ENCODE measurements around the gene NACC2.
"Not testable (repeated sequence)": the region's sequence is repeated elsewhere in the genome, so short reads cannot be mapped to it uniquely, and the experiment has no call there.

The NACC2 gene

GRCh38 chr9:136043441-136043991, 51.6 kb downstream of the NACC2 start:
- no peak for DNase-seq

GRCh38 chr9:136042541-136042940, 52.5 kb downstream of the NACC2 start:
- no peak for DNase-seq

- not testable (repeated sequence) for DNase-seq
These were observed 54.2 kb downstream of the NACC2 start for GRCh38 chr9:136040848-136041247.

- DNase-seq: no peak
These were observed 55.6 kb downstream of the NACC2 start for GRCh38 chr9:136039488-136039887.

GRCh38 chr9:136036848-136037247, 58.2 kb downstream of the NACC2 start:
- no peak for DNase-seq

- DNase-seq: no peak
These were observed 59.0 kb downstream of the NACC2 start for GRCh38 chr9:136036050-136036449.

GRCh38 chr9:136031741-136032730, 63.1 kb downstream of the NACC2 start:
- DNase-seq: no peak

GRCh38 chr9:136031094-136031493, 64.0 kb downstream of the NACC2 start:
- DNase-seq: no peak

GRCh38 chr9:136029556-136029955, 65.5 kb downstream of the NACC2 start:
- DNase-seq: no peak

- DNase-seq: no peak
These were observed 66.2 kb downstream of the NACC2 start for GRCh38 chr9:136028760-136029470.

- DNase-seq: not testable (repeated sequence)
These were observed 68.2 kb downstream of the NACC2 start for GRCh38 chr9:136026943-136027289.

GRCh38 chr9:136026266-136026942, 68.7 kb downstream of the NACC2 start:
- no peak for DNase-seq

- no peak for DNase-seq
These were observed 69.6 kb downstream of the NACC2 start for GRCh38 chr9:136025481-136025880.

- no peak for DNase-seq
These were observed 70.3 kb downstream of the NACC2 start for GRCh38 chr9:136024696-136025316.

GRCh38 chr9:136024286-136024685, 70.8 kb downstream of the NACC2 start:
- DNase-seq: no peak

GRCh38 chr9:136023410-136024225, 71.5 kb downstream of the NACC2 start:
- DNase-seq: no peak

GRCh38 chr9:136022731-136023409, 72.2 kb downstream of the NACC2 start:
- DNase-seq: no peak

GRCh38 chr9:136021872-136022681, 73.0 kb downstream of the NACC2 start:
- DNase-seq: no peak

- DNase-seq: no peak
These were observed 73.8 kb downstream of the NACC2 start for GRCh38 chr9:136021171-136021871.

GRCh38 chr9:136020671-136021070, 74.4 kb downstream of the NACC2 start:
- no peak for DNase-seq

All from stimulated activated naive CD4-positive, alpha-beta T cell treated with Interleukin-2 at 50 U/mL for 16 hours (primary cell).